ENCODE measurements around the gene PUM1.

Gene PUM1

DNA sequence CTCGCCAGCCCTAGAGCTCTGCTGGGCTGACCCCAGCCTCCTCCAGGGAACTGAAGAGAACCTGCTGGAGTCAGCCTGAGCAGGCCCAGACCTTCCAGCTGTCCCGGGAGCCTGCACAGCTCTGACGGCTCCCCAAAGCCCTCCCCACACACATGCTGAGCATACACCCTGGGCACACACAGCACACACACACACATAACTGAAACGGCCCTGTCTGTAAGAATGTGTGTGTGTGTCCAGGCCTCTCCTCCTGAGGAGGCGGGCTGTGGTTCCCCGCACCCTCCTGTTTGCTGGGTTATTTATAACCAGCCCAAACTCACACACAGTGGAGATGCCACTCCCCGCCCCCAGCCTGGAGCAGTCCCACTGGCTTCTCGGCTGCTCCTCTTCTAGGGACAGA is 177.1 kb downstream of the PUM1 start:
- DNase-seq, result peak; percentile 63

DNA sequence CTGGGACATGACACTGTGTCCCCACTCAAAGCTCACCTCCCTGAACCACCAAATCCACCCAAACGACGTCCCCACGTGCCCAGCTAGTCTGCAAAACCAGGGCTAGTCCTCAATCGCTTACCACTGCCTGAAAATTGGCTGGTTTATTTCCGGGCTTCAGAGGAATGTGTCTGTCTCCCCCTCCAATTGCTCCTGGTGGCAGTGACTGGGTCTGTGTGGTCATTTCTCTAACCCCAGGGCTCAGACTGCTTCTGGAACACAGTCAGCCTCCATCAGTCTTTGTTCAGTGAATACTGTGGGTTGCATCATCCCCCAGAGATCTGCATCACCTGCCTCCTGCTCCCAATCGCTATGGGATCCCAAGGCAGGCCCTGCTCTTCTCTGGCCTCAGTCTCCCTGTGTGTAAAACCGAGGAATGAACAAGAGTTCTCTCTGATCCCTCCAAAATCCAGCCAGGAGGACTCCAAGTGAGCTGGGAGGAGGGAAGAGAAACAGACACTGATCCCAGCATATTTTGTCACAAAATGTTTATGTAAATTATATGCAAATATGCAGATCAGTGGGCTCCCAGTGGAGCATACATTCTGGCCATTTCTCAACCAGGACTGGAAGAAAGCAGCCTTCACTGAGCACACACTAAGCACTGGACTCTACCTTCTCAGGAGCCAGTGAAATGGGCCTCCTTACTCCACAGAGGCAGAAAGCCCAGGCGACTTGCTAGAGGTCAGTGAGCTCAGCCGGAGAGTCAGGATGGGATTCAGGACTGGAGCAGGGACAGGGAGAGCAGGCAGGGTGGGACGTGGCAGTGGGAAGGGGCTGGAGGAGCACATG is 177.8 kb downstream of the PUM1 start:
- peak; percentile 68 for DNase-seq

DNA sequence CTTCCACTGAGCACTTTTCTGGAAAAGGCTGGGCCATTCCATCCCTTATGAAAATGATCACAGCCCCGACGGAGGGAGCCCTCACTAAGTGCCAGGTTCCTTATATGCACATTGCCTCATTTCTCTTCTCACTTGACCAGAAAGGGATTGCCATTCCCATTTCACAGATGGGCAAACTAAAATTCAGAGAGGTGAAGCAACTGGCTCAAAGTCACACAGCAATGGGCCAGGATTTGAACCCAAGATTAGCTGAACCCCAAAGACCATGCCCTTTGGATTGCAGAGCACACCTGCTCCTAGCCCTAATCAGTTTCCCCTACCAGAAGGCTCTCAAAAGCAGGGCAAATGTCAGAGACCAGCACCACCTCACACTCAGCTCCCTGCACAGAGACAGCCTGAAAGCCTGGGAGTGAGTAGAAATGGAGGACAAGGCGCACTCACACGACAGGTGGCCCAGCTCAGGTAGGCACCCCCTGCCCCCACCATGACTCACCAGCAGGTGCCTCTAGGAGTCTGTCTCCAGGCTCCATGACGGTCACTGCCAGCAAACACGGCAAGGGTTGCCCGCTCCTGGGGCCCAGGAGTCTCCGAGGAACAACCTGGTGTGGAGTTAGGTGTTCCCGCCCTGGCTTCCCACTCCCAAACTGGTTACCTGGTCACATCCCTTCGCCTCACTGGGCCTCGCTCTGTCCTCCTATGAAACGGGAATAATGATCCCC is 178.6 kb downstream of the PUM1 start:
- no peak for DNase-seq

DNA sequence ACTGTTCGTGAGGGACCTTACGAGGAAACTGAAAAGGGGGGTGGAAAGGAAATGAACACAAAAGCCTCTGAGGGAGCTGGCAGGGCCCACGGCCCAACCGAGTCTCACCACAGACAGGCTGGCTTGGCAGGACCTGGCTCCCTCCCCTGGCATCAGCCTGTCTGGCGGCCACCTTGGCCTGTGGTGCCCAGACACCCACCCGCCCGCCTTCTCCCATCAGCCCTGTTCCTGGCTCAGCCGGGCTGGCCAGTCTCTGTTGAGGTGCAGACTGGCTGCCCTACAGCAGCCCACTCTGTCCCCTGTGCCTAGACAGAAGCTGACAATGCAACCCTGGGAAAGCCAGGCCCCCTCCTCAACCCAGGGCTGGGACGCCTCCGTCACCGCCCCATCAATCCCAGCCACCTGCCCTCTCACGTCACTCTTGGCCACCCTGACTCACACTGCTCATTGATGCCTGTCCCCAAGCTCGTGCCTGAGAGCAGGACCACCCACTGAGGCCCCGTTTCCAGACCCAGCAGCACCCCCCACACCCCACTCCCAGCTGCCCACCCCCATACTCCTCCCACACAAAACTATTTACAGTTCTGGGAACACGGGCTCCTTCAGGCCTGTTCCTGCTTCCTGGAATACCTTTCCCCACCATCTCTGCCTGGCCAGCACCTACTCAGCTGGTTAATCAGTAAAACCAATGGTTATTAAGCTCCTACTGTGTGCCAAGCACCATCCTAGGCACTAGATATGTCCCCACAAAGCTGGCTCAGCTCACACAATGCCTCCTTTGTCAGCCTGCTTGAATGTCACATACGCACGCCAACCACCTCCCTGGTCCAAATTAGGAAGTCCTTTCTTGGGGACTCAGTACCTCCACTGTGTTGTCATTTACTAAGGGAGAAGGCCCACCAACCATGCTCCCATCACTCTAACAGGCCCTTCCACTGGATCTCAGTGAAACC is 179.7 kb downstream of the PUM1 start:
- DNase-seq, result no peak

DNA sequence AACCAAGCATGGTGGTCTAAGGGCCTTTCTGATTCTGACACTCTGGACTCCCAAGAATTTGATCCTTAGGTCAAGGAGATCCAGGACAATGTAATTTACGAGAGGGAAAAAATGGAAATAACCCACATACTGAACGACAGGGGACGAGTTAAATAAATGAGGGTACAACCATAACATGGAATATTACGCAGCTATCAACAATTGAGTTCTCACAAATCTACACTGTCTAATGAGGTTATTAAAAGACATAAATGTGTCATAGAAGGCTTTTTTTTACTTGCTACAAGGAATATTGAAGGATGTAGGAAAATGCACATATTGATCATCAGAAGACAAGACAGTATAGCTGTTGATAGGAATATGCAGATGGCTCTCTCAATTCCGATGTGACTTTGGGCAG is 180.8 kb downstream of the PUM1 start:
- DNase-seq, result no peak

DNA sequence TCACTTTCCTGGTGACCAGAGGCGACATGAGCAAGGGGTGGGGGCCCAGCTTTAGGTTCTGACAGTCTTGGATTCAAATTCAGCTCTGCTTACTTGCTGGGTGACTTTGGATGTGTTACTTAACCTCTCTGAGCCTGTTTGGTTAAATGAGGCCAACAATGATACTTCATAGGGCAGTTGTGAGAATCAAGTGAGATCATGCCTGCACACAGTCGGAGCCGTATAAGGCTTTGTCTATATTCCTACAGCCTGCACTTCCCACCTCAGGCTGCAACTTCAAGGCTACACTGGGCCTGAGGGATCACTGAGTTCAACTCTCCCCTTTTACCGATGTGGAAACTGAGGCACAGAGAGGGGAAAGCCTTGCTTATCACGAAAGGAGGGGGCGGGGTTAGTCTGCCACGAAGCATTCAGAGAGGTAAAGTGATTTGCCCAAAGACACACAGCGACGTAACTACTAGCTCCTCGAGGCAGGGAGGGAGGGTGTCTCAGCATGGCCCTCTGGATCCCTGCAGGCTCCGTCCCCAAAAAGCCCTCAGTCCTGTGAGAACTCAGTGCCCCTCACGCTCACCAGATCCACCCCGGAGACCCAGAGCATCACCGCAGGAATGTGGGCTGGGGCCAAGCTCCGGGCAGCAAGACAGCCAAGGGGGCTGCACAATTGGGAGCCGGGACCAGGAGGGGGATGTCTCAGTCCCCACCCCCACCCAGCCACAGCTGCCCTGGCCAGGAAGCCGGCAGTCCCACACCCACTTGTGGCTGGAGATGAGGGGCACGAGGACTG is 181.9 kb downstream of the PUM1 start:
- no peak for DNase-seq

DNA sequence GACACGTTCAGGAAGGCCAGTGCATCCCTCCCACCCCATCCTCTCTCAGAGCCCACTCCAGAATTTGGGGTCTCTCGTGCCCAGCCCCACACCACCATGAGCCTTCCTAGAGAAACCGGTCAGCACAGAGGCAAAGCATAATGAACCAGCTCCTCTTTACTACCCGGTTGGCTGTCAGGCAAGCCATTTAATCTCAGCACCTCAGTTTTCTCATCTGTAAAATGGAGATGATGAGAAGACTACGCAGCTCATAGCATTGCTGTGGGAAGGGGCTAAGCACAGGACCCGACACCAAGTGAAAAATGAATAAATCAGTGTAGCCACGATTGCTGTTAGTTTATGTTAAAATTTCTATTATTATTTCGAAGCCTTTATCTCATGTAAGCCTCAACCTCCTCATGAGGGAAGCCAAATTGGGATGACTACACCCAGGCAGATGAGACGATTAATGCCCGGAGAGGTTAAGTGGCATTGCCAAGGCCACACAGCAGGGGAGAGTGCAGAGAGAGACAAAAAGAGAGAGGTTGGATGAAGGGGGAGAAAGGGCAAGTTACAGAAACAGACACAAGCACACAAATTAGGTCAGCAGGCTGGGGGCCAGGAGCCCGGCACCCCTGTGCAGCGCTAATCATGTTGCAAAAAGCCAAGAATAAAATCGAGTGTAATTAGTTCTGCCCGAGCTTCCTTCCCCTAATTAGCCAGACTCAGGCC is 182.7 kb downstream of the PUM1 start:
- DNase-seq, result no peak
